HG03558 (cell line): ENCODE measurements around the gene NCOA3.

Experiments used
- ATAC-seq: cut with Tn5 transposase; IDR thresholded peaks from one replicate; pipeline ENCODE4 v1.9.1; 2021; ENCODE audit warnings: moderate number of reproducible peaks; ENCODE audit not compliant: unreplicated experiment; ENCODE audit errors: extremely low read depth

Gene NCOA3

DNA sequence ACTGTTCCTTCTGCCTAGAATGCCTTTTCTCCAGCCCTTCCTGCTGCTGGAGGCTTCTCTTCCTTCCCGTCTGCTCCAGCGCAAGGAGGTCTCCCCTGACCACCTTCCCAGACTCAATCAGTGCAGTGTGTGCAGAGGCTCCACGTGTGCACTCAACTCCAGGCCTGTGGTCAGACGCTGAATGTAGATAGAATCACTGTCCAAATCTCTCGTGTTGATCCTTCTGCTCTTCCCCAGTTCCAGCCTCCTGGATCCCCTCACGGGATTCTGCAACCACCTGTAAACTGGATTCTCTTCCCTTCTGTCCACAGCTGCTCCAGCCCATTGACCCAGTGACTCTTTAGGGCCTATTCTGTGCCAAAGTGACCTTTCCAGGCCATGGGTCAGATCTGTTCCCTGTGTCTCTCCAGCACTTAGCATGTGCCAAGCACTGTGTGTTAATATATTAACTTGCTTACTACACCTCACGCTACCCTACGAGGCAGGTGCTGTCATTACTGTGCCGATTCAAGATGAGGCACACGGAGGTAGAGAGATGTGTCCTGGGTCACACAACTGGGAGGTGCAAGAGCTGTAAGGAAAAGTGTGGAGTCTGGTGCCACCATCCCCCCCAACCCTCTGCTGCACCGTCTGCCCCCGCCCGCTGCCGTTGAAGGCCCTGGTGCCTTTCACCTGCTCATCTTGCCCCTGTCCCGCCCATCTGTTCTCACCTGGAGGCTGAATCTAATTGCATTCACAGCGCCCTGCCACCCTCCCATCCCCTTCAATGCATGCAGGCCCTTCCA, 171.4 kb downstream of the NCOA3 start:
- no peak for ATAC-seq

DNA sequence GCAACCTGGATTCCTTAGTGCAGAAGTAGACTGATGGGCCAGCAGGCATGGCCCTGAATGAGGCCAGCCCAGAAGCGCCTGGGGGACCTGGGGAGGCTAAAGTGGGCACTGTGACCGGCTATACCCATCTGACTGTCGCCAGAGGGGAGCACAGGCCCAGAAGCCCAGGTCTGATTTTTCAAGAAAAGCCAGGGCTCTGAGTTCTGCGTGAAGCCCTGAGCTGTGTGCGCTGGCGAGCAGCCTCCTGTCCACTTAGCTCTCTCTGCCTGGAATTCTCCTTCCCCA, 171.9 kb downstream of the NCOA3 start:
- ATAC-seq: no peak

- no peak for ATAC-seq
Measured at GRCh38 chr20:47674145-47674544, 172.5 kb downstream of the NCOA3 start.

DNA sequence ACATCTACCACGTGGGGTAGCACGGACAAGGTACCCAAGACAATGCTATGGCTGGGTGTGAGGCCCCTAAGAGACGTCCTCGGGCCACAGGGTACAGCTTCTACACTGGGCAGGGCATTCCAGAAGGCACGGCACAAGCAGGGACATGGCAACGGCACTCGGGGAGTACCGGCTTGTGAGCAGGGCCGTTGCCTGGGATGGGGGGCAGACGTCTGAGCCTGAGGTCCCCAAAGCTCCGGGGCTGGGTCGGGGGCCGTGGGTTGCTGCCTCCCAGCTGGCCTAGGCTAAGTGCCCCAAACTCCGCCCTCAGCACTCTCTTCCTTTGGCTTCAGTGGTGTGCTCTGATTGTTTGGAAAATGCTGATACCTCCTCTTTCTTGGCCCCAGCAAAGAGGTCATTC, 173.0 kb downstream of the NCOA3 start:
- no peak for ATAC-seq

GRCh38 chr20:47675190-47676142, 173.8 kb downstream of the NCOA3 start:
- ATAC-seq: no peak

DNA sequence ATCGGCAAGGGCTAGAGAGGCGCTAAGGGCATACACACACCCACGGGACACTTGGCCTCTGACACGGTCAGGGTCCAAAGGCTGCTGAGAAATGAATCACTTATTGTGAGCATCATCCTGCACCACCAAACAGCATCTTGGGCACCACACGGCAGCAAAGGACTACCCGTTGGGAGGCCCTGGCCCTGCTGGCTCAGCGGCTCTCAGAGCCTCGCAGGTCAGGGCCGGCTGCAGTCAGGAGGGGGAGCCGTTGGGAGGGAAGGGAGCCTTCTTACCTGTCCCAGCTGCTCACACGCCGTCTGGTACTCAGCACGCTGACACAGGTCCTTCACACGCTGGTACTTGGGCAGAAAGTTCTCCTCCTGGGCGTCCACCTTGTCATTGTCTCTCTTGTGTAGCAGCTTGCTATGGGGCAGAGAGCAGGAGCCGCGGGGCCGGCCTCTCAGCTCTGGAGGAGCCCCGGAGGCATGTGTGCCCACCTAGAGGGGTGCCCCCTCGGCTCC, 174.6 kb downstream of the NCOA3 start:
- ATAC-seq: no peak

- no peak for ATAC-seq
Measured at GRCh38 chr20:47676912-47677634, 175.4 kb downstream of the NCOA3 start.

GRCh38 chr20:47677635-47678453, 176.2 kb downstream of the NCOA3 start:
- no peak for ATAC-seq

DNA sequence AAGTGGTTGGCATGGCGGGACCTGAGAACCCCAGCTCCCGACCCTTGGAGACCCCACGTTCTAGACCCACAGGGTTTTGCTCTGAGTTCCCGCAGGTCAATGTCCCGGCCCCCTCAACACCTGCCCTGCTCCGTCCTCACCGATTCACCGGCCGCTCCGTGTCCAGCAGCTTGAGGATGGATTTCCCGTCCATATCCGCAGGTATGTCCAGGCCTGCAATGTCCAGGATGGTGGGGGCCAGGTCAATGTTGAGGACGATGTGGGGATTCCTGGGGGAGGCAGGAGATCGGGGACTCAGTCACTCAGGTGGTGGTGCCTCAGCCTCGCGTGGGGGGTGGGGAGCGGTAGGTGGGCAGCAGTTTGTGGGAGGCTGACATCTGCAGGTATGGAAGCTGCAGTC, 176.8 kb downstream of the NCOA3 start:
- ATAC-seq: no peak

DNA sequence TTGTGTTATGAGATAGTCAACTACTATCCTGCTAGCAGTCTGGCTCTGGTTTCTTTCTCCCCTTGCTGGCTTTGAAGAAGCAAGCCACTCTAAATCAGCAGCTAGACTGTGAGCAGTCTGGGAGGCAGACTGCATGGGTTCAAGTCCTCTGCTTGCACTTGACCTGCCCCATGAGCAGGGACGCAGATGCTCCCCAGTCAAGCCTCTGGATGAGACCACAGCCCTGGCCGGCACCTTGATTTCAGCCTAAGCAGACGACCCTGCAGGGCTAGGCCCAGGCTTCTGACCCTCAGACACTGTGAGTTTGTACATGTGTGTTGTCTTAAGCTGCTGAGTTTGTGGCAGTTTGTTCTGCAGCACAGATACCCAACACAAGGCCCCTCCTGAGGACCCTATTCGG, 177.8 kb downstream of the NCOA3 start:
- ATAC-seq: no peak

DNA sequence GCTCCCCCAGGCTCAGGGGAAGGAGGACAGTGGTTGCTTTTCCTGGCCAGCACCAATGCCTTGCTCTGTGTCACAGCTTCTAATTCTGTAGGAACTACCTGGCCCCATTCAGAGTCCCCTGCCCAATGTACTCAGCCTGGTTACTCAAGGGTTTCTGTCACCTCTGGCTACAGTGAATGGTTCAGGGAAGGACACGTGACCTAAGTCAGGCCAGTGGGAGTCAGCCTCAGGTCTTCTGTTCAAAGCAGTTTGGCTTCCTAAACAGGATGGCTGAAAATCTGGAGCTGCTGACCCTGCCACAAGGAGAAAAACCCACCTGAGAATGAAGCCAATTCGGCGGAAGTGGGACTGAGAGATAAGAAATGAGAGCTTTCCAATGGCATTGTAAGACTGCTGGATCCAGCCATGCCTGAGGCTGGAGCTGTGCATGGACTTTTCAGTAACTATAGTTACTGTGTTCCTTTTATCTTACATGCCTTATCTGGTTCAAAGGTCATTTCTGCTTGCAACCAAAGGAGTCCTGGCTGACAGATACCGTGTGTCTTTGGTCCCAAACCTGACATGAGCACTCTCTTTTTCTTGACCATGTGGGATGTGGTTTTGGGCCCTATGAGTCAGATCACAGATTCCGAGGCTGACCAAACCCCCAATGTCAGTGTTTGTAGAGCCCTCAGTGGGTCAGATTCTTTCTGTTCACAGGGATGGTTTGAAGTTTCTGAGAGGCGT, 179.3 kb downstream of the NCOA3 start:
- ATAC-seq: no peak

DNA sequence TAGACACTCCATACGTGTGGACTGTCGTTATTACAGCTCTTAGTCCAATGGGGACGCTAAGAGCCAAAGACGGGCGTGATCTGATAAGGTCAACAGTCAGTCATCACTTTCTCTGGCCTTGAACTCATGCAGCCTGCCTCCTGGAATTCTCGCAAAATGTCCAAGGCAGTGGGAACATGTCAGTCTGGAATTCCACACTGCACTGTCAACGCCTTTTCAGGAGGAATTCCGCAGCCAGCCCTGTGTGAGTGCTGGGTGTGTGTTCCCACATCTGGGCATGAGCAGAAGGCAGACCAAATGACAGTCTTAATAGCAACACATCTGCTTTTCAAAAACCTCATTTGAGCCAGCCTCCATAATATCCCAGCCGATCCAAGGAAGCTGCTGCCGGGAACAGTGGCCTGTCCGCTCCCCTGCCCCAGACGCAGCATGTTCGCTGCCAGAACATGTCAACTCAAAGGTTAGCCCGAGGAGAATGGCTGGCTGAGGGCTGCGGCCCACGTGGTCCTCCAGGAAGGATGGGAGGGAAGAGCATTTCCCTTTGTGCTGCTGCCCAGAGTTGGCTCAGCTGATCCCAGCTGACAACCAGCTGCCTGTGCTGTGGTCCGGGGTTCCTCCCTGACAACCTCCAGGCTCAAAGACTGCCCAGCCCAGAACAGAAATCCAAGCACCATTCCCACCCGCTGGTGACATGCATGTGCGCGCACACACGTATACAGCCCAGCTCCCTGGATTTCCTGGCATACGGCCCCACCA, 180.5 kb downstream of the NCOA3 start:
- ATAC-seq: no peak

GRCh38 chr20:47682916-47683315, 181.2 kb downstream of the NCOA3 start:
- ATAC-seq: no peak

- no peak for ATAC-seq
Measured at GRCh38 chr20:47684306-47685080, 182.8 kb downstream of the NCOA3 start.

- ATAC-seq: no peak
Measured at GRCh38 chr20:47686545-47686944, 184.9 kb downstream of the NCOA3 start.

DNA sequence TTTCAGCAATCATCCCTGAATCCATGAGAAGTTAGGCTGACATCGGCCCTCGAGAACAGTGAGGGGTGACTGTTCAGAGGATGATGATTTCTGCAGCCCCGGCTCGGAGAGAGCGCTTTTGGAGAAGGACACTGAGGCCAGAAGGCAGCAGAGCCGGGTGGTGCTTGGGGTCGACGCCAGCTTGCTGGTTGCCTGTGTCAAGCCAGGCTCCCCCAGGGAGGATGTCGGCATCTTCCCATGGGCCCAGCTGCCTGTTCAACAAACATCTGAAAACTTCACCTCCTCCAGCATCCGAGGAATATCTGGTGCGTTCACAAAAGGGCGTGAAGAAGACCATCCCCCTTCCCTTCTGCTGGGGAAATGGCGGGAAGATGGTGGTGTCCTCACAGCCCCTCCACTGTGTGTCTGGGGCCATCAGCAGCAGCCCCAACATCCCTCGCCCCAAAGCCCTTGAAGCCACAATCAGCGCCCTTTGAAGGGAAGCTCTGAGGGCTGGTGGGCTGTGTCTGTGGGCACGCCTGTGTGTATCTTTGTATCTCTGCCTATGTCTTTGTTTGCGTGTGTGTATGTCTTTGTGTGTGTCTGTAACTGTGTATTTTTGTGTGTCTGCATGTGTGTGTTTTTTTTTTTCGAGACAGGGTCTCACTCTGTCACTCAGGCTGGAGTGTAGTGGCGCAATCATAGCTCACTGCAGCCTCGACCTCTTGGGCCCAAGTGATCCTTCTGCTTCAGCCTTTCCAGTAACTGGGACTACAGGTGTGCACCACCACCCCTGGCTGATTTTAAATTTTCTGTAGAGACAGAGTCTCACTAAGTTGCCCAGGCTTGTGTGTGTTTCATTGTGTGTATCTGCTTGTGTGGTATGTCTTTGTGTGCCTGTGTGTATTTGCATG, 185.7 kb downstream of the NCOA3 start:
- no peak for ATAC-seq
